Panc1 (cell line): ENCODE results near the gene PDZD2.

ENCODE experiments used
- POLR2AphosphoS5 ChIP-seq: IDR thresholded peaks from 2 replicates; pipeline ENCODE4 v1.6.1; 2012; ENCODE audit warnings: mild to moderate bottlenecking, low read depth, low read length, moderate library complexity
- TF ChIP-seq, protein P1 (sequence below): fragments of 450-650 bp; IDR thresholded peaks from 2 replicates; pipeline ENCODE4 v1.5.1; 2017; ENCODE audit warnings: mild to moderate bottlenecking
- TF ChIP-seq, protein P2 (sequence below), 2 experiments: IDR thresholded peaks; 2 replicates each; pipeline ENCODE4 v1.6.1; 2011 to 2012; ENCODE audit warnings: low read depth in 2 of 2, control low read depth in 1 of 2, low read length in 1 of 2, mild to moderate bottlenecking in 1 of 2, moderate library complexity in 1 of 2; ENCODE audit not compliant: insufficient read depth in 1 of 2

DNA sequence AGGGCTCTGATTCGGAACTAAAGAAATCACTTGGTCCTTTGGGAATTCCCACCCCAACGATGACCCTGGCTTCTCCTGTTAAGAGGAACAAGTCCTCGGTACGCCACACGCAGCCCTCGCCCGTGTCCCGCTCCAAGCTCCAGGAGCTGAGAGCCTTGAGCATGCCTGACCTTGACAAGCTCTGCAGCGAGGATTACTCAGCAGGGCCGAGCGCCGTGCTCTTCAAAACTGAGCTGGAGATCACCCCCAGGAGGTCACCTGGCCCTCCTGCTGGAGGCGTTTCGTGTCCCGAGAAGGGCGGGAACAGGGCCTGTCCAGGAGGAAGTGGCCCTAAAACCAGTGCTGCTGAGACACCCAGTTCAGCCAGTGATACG, 451.8 kb downstream of the PDZD2 start:
- TF ChIP-seq, protein P1, sequence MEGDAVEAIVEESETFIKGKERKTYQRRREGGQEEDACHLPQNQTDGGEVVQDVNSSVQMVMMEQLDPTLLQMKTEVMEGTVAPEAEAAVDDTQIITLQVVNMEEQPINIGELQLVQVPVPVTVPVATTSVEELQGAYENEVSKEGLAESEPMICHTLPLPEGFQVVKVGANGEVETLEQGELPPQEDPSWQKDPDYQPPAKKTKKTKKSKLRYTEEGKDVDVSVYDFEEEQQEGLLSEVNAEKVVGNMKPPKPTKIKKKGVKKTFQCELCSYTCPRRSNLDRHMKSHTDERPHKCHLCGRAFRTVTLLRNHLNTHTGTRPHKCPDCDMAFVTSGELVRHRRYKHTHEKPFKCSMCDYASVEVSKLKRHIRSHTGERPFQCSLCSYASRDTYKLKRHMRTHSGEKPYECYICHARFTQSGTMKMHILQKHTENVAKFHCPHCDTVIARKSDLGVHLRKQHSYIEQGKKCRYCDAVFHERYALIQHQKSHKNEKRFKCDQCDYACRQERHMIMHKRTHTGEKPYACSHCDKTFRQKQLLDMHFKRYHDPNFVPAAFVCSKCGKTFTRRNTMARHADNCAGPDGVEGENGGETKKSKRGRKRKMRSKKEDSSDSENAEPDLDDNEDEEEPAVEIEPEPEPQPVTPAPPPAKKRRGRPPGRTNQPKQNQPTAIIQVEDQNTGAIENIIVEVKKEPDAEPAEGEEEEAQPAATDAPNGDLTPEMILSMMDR: no peak
- TF ChIP-seq POLR2AphosphoS5: no peak
- TF ChIP-seq, protein P2, sequence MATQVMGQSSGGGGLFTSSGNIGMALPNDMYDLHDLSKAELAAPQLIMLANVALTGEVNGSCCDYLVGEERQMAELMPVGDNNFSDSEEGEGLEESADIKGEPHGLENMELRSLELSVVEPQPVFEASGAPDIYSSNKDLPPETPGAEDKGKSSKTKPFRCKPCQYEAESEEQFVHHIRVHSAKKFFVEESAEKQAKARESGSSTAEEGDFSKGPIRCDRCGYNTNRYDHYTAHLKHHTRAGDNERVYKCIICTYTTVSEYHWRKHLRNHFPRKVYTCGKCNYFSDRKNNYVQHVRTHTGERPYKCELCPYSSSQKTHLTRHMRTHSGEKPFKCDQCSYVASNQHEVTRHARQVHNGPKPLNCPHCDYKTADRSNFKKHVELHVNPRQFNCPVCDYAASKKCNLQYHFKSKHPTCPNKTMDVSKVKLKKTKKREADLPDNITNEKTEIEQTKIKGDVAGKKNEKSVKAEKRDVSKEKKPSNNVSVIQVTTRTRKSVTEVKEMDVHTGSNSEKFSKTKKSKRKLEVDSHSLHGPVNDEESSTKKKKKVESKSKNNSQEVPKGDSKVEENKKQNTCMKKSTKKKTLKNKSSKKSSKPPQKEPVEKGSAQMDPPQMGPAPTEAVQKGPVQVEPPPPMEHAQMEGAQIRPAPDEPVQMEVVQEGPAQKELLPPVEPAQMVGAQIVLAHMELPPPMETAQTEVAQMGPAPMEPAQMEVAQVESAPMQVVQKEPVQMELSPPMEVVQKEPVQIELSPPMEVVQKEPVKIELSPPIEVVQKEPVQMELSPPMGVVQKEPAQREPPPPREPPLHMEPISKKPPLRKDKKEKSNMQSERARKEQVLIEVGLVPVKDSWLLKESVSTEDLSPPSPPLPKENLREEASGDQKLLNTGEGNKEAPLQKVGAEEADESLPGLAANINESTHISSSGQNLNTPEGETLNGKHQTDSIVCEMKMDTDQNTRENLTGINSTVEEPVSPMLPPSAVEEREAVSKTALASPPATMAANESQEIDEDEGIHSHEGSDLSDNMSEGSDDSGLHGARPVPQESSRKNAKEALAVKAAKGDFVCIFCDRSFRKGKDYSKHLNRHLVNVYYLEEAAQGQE (IDR thresholded peaks at IDR 0.05; ENCODE audit: insufficient read depth in 1 of 2, low read depth in 2 of 2, low read length in 1 of 2): no peak
